Calu3 (cell line): ENCODE data around the gene ANKRD1. TPM values are rescaled to one million over a fixed set of nuclear protein-coding genes. Genes with fewer than 3 reads are reported as not detected.

Experiments
- BruUV-seq: library from RNA; stranded (reverse); fragments of 400-500 nt; replicated peaks from 2 replicates; lab custom pipeline; 2021; lab: Mats Ljungman, UMichigan
- CTCF ChIA-PET: fragments of 300-600 bp; sonication (Branson Sonifier 250); formaldehyde crosslinking; loops from one replicate; lab custom pipeline; 2022; ENCODE audit warnings: antibody characterized with exemption; lab: Charles Lee
- DNase-seq: peaks from one replicate; pipeline ENCODE4 v3.0.0; 2022
- H3K27ac Mint-ChIP-seq: one replicate; pipeline ENCODE4 v1.8.0; 2022; ENCODE audit warnings: mixed read lengths; ENCODE audit not compliant: unreplicated experiment
- H3K27me3 Mint-ChIP-seq: one replicate; pipeline ENCODE4 v1.8.0; 2022; ENCODE audit warnings: mixed read lengths; ENCODE audit not compliant: unreplicated experiment
- H3K36me3 Mint-ChIP-seq: one replicate; pipeline ENCODE4 v1.8.0; 2022; ENCODE audit warnings: mild to moderate bottlenecking, moderate library complexity, mixed read lengths; ENCODE audit not compliant: insufficient read depth, unreplicated experiment
- H3K4me1 Mint-ChIP-seq: one replicate; pipeline ENCODE4 v1.8.0; 2022; ENCODE audit warnings: mild to moderate bottlenecking, low read depth, mixed read lengths; ENCODE audit not compliant: unreplicated experiment
- H3K4me3 Mint-ChIP-seq: one replicate; pipeline ENCODE4 v1.8.0; 2022; ENCODE audit warnings: mild to moderate bottlenecking, low read depth, moderate library complexity, mixed read lengths; ENCODE audit not compliant: unreplicated experiment
- H3K9me3 Mint-ChIP-seq: one replicate; pipeline ENCODE4 v1.8.0; 2022; ENCODE audit warnings: low read depth, mixed read lengths; ENCODE audit not compliant: unreplicated experiment
- intact Hi-C: fragments of 100-400 bp; cut with micrococcal nuclease; formaldehyde crosslinking; loops from one replicate; pipeline ENCODE4 v1.10.0; 2022; ENCODE audit not compliant: unreplicated experiment
- total RNA-seq: library from RNA; stranded (reverse); gene quantifications from 2 replicates; pipeline ENCODE4 v1.2.3, GENCODE V29; 2022
- TF ChIP-seq, protein P1 (sequence below): fragments of 200-600 bp; IDR thresholded peaks from one replicate; pipeline ENCODE4 v1.8.0; 2022; ENCODE audit warnings: antibody characterized with exemption; ENCODE audit not compliant: unreplicated experiment

The ANKRD1 gene
- total RNA-seq, 1 experiment from 2014 or later: 6.2 TPM

DNA sequence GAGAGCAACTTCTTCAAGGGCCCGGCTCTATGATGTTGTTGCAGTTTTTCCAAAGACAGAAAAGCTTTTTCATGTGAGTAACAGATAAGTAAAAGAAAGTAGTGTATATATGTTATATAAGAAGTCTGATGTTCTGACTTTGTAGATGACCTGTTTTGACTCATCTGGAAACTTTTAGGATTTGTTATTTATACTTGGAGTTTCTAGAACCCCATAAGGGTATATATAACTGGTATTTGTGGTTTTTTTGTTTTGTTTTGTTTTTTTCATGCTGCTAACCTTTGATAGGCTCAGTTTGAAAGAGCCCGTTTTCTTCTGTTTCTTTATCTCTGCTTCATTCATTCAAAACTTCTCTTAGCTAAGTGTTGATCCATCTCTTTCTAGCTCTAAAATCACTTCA is 41.8 kb downstream of the ANKRD1 start:
- no peak for DNase-seq
- intact Hi-C loops: no loop called here
- H3K36me3 Mint-ChIP-seq: peaks cover 10% of the 10 kb centered on the region
- H3K4me1 Mint-ChIP-seq: peaks cover 5% of the 10 kb centered on the region
- CTCF ChIA-PET: interaction anchor here (1.1 kb wide), 1 partner anchor 372 kb away, joined by 4 read pairs; no protein-coding TSS in a partner anchor
- no peaks in the 10 kb centered on the region for H3K9me3 Mint-ChIP-seq
- TF ChIP-seq, protein P1, sequence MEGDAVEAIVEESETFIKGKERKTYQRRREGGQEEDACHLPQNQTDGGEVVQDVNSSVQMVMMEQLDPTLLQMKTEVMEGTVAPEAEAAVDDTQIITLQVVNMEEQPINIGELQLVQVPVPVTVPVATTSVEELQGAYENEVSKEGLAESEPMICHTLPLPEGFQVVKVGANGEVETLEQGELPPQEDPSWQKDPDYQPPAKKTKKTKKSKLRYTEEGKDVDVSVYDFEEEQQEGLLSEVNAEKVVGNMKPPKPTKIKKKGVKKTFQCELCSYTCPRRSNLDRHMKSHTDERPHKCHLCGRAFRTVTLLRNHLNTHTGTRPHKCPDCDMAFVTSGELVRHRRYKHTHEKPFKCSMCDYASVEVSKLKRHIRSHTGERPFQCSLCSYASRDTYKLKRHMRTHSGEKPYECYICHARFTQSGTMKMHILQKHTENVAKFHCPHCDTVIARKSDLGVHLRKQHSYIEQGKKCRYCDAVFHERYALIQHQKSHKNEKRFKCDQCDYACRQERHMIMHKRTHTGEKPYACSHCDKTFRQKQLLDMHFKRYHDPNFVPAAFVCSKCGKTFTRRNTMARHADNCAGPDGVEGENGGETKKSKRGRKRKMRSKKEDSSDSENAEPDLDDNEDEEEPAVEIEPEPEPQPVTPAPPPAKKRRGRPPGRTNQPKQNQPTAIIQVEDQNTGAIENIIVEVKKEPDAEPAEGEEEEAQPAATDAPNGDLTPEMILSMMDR: no peak
- H3K27me3 Mint-ChIP-seq: no peaks in the 10 kb centered on the region
- H3K4me3 Mint-ChIP-seq: no peak overlapping the region
- no peak overlapping the region for H3K27ac Mint-ChIP-seq
- BruUV-seq: no TSS peak

DNA sequence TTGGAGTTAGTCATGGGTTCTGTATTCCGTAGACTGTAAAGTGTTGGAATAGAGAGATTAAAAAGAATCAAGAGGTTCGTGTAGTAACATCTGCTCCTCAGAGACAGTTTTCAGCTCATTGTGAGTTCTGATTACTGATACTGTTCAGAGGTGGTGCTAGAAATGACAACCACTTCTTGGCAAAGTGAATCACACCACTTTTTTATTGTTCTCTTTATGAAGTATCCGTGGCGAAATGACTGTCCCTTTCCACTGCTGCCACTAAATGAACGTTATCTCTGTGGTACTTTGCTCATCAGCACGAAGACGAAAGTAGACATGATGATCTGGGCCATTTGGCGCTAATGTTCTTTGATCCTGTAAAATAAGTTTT is 48.3 kb downstream of the ANKRD1 start:
- Mint-ChIP-seq H3K9me3 (peaks cover 3% of the 10 kb centered on the region), H3K4me3 (peak overlapping the region; percentile 80), H3K27me3 (peaks cover 27% of the 10 kb centered on the region), H3K4me1 (peaks cover 15% of the 10 kb centered on the region), H3K36me3 (peaks cover 19% of the 10 kb centered on the region), H3K27ac (peak overlapping the region; percentile 56)
- TF ChIP-seq, protein P1: no peak
- TSS peak; percentile 62 for BruUV-seq
- no peak for DNase-seq
- CTCF ChIA-PET: no interaction called here
- intact Hi-C loops: no loop called here

DNA sequence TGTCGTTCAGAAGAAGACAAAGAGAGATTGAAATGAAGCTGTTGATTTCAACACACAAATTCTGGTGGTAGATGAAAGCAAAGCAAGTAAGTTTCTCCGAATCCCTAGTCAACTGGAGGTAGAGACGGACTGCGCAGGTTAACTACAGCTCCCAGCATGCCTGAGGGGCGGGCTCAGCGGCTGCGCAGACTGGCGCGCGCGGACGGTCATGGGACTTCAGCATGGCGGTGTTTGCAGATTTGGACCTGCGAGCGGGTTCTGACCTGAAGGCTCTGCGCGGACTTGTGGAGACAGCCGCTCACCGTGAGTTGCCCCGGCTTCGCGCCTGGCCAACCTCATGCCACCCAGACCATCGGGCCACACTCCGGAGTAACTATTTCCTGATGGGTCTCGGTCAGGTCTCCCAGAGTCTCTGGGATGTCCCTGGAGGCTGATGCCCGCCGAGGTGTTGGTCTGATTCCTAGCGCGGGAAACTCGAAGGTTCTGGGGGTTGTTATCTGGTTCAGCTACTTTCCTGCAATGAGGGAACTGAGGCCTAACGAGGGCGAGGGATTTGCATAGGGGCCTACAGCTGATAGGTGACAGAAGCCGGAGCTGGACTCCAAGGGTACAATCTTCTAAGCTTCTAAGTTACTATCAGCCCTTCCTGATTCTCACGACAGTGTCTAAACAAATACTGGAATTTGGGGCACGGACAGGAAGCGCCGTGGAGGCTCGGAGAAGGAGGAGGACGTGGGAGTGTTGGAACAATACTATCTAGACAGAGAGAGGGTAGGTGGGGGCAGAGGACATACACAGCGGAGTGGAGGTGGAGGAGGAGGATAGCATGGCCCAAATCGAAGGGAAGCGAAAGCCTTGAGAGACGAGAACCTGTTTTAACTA is 48.9 kb downstream of the ANKRD1 start, which contains the start of gene RPP30:
TSS of gene RPP30 (plus strand) at position 209 of the 882 bp plus-strand sequence. CDS start at position 222, 13 bp downstream.
- peak within 1 kb of the TSS; percentile 56 for H3K27ac Mint-ChIP-seq
- intact Hi-C loops: loop anchor here (2.0 kb wide), 1 partner anchor 121 kb away; no protein-coding TSS in a partner anchor

DNA sequence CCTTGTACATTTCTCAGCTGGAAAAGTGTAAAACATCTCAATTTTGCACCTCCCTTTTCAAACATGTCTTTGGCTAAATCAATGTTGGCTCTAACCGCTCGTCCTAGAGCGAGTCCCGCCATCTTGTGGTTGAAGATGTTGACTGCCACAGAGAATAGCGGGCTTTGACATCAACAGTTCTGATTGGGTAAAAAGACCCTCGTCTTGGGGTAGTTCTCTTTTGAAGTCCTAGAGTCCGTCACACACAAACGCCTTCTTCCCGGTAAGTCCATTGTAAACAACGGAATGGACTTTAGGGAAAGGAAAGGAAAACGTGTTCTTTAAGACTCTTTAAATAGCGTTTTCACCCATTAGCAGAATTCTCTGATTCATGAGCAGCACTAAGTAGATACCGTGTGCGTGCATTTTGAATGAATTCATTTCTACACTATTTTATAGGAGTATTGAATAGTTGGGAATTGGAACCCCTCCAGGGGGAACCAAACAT is 49.6 kb downstream of the ANKRD1 start:
- CTCF ChIA-PET: interaction anchor here (0.9 to 1.1 kb wide), 2 partner anchors 10 to 17 kb away, joined by 3 to 4 read pairs; no protein-coding TSS in a partner anchor
- TF ChIP-seq, protein P1: no peak
- Mint-ChIP-seq H3K27me3 (peaks cover 36% of the 10 kb centered on the region), H3K4me1 (peaks cover 15% of the 10 kb centered on the region), H3K36me3 (peaks cover 13% of the 10 kb centered on the region), H3K9me3 (peaks cover 3% of the 10 kb centered on the region), H3K27ac (peak overlapping the region; percentile 56), H3K4me3 (peak overlapping the region; percentile 80)
- no TSS peak for BruUV-seq
- intact Hi-C loops: loop anchor here (2.0 kb wide), 1 partner anchor 121 kb away; no protein-coding TSS in a partner anchor
- peak; percentile 21 for DNase-seq

More for the DNA sequence above, 48.9 kb downstream of the ANKRD1 start, which contains the start of gene RPP30:
- peaks cover 15% of the 10 kb centered on the region for H3K4me1 Mint-ChIP-seq
- no TSS peak for BruUV-seq
- peaks cover 3% of the 10 kb centered on the region for H3K9me3 Mint-ChIP-seq
- peaks cover 33% of the 10 kb centered on the region for H3K27me3 Mint-ChIP-seq
- CTCF ChIA-PET: interaction anchor here (0.9 to 1.1 kb wide), 2 partner anchors 10 to 17 kb away, joined by 3 to 4 read pairs; no protein-coding TSS in a partner anchor
- peak within 1 kb of the TSS; percentile 80 for H3K4me3 Mint-ChIP-seq
- TF ChIP-seq, protein P1: no peak
- peak; percentile 79 for DNase-seq
- peaks cover 14% of the 10 kb centered on the region for H3K36me3 Mint-ChIP-seq
